ENCODE results near the gene FN1.

The FN1 gene

GRCh38 chr2:215379948-215380347 is 55.9 kb downstream of the FN1 start:
- ATAC-seq = no peak
- H3K4me3 Mint-ChIP-seq = no peak overlapping the region
- H3K9me3 Mint-ChIP-seq = no peaks in the 10 kb centered on the region

DNA sequence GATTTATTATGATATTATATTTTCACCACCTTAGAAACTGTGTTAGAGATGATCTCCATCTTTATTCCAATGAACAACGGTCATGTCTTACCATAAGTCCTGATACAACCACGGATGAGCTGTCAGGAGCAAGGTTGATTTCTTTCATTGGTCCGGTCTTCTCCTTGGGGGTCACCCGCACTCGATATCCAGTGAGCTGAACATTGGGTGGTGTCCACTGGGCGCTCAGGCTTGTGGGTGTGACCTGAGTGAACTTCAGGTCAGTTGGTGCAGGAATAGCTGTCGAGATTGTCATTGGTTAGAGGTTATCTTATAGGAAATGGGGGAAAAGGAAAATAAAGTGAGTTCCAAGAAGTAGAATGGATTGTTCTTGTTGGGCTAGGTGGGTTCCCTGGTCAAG is 56.8 kb downstream of the FN1 start:
- no peak for ATAC-seq
- peaks cover 16% of the 10 kb centered on the region for H3K36me3 Mint-ChIP-seq (ENCODE audit: low read depth)
- H3K9me3 Mint-ChIP-seq = no peaks in the 10 kb centered on the region
- no peaks in the 10 kb centered on the region for H3K4me1 Mint-ChIP-seq
- no peak overlapping the region for H3K4me3 Mint-ChIP-seq
- no peaks in the 10 kb centered on the region for H3K27me3 Mint-ChIP-seq
- DNase-seq = no peak
- no peak overlapping the region for H3K27ac Mint-ChIP-seq

More at GRCh38 chr2:215379948-215380347, 55.9 kb downstream of the FN1 start:
- Mint-ChIP-seq H3K36me3 (ENCODE audit: low read depth) (peaks cover 7% of the 10 kb centered on the region), H3K27ac (no peak overlapping the region), H3K4me1 (no peaks in the 10 kb centered on the region), H3K27me3 (no peaks in the 10 kb centered on the region)
- DNase-seq = no peak

GRCh38 chr2:215378045-215378444 is 57.8 kb downstream of the FN1 start:
- Mint-ChIP-seq H3K27me3 (no peaks in the 10 kb centered on the region), H3K4me1 (no peaks in the 10 kb centered on the region), H3K27ac (no peak overlapping the region), H3K9me3 (no peaks in the 10 kb centered on the region), H3K4me3 (no peak overlapping the region), H3K36me3 (ENCODE audit: low read depth) (peaks cover 22% of the 10 kb centered on the region)
- no peak for ATAC-seq
- no peak for DNase-seq

DNA sequence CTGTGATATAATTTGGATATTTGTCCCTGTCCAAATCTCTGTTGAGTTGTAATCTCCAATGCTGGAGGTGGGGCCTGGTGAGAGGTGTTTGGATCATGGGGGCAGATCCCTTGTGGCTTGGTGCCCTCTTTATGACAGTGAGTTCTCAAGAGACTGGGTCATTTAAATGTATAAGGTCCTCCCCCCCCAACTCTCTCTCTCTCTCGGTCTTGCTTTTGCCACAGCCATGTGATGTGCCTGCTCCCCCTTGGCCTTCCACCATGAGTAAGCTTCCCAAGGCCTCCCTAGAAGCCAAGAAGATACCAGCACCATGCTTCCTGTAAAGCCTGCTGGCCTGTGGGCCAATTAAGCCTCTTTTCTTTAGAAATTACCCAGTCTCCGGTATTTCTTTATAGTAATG is 58.6 kb downstream of the FN1 start:
- Mint-ChIP-seq H3K4me3 (no peak overlapping the region), H3K4me1 (no peaks in the 10 kb centered on the region), H3K36me3 (ENCODE audit: low read depth) (peaks cover 22% of the 10 kb centered on the region), H3K9me3 (no peaks in the 10 kb centered on the region), H3K27ac (no peak overlapping the region), H3K27me3 (no peaks in the 10 kb centered on the region)
- ATAC-seq (no peak), DNase-seq (no peak)

- no peak for ATAC-seq
- H3K4me1 Mint-ChIP-seq = no peaks in the 10 kb centered on the region
- peaks cover 24% of the 10 kb centered on the region for H3K36me3 Mint-ChIP-seq (ENCODE audit: low read depth)
- H3K27me3 Mint-ChIP-seq = no peaks in the 10 kb centered on the region
- no peaks in the 10 kb centered on the region for H3K9me3 Mint-ChIP-seq
- no peak for DNase-seq
- no peak overlapping the region for H3K27ac Mint-ChIP-seq
- H3K4me3 Mint-ChIP-seq = no peak overlapping the region
Observed at GRCh38 chr2:215376103-215376780, 59.6 kb downstream of the FN1 start.

GRCh38 chr2:215375467-215375830 is 60.4 kb downstream of the FN1 start:
- peaks cover 24% of the 10 kb centered on the region for H3K36me3 Mint-ChIP-seq (ENCODE audit: low read depth)
- ATAC-seq (no peak), DNase-seq (no peak)
- H3K4me3 Mint-ChIP-seq = no peak overlapping the region
- H3K4me1 Mint-ChIP-seq = no peaks in the 10 kb centered on the region
- H3K9me3 Mint-ChIP-seq = no peaks in the 10 kb centered on the region
- no peaks in the 10 kb centered on the region for H3K27me3 Mint-ChIP-seq
- H3K27ac Mint-ChIP-seq = no peak overlapping the region

- no peak for ATAC-seq
- Mint-ChIP-seq H3K9me3 (peaks cover 3% of the 10 kb centered on the region), H3K4me1 (no peaks in the 10 kb centered on the region), H3K36me3 (ENCODE audit: low read depth) (peaks cover 25% of the 10 kb centered on the region), H3K27me3 (no peaks in the 10 kb centered on the region), H3K4me3 (no peak overlapping the region), H3K27ac (no peak overlapping the region)
- DNase-seq = no peak
Observed at GRCh38 chr2:215374642-215375466, 61.0 kb downstream of the FN1 start.

- no peak overlapping the region for H3K27ac Mint-ChIP-seq
- no peak overlapping the region for H3K4me3 Mint-ChIP-seq
Observed at GRCh38 chr2:215374002-215374401, 61.9 kb downstream of the FN1 start.

DNA sequence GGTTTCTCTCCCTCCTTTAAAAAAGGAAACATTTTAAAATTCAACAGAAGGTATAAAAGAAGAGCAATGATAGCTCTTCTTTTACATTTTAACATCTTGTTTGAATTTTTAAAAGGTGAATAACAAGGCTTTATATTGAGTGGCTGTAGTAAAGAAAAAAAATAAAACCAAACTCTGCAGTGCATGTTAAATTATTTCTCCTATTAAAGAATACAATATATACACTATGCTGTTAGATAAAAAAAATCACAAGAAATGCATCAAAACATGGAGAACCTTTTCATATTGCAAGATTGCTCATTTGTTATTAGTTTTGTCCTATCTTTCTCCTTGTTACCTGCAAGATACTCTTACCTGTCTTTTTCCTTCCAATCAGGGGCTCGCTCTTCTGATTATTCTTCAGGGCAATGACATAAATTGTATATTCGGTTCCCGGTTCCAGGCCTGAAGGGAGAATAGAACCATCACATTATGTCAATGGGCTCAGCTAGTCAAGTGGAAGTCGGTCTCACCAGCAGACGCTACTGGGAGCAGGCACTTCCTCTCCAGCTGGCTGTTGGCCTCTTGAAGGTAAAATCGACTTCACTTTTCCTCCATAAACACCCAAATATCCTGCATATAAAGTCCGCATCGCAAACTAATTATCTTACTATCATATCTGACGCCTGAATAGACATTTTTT is 62.8 kb downstream of the FN1 start:
- Mint-ChIP-seq H3K36me3 (ENCODE audit: low read depth) (peaks cover 29% of the 10 kb centered on the region), H3K27ac (no peak overlapping the region), H3K4me3 (no peak overlapping the region), H3K4me1 (no peaks in the 10 kb centered on the region), H3K27me3 (no peaks in the 10 kb centered on the region), H3K9me3 (peaks cover 3% of the 10 kb centered on the region)
- DNase-seq (no peak), ATAC-seq (no peak)

More at GRCh38 chr2:215374002-215374401, 61.9 kb downstream of the FN1 start:
- DNase-seq (no peak), ATAC-seq (no peak)
- H3K4me1 Mint-ChIP-seq = no peaks in the 10 kb centered on the region
- H3K36me3 Mint-ChIP-seq (ENCODE audit: low read depth) = peaks cover 27% of the 10 kb centered on the region
- H3K27me3 Mint-ChIP-seq = no peaks in the 10 kb centered on the region
- peaks cover 3% of the 10 kb centered on the region for H3K9me3 Mint-ChIP-seq

- ATAC-seq (no peak), DNase-seq (no peak)
- Mint-ChIP-seq H3K36me3 (ENCODE audit: low read depth) (peaks cover 37% of the 10 kb centered on the region), H3K9me3 (peaks cover 3% of the 10 kb centered on the region), H3K4me1 (no peaks in the 10 kb centered on the region), H3K27me3 (no peaks in the 10 kb centered on the region), H3K4me3 (no peak overlapping the region), H3K27ac (no peak overlapping the region)
Observed at GRCh38 chr2:215371915-215372897, 63.7 kb downstream of the FN1 start.

DNA sequence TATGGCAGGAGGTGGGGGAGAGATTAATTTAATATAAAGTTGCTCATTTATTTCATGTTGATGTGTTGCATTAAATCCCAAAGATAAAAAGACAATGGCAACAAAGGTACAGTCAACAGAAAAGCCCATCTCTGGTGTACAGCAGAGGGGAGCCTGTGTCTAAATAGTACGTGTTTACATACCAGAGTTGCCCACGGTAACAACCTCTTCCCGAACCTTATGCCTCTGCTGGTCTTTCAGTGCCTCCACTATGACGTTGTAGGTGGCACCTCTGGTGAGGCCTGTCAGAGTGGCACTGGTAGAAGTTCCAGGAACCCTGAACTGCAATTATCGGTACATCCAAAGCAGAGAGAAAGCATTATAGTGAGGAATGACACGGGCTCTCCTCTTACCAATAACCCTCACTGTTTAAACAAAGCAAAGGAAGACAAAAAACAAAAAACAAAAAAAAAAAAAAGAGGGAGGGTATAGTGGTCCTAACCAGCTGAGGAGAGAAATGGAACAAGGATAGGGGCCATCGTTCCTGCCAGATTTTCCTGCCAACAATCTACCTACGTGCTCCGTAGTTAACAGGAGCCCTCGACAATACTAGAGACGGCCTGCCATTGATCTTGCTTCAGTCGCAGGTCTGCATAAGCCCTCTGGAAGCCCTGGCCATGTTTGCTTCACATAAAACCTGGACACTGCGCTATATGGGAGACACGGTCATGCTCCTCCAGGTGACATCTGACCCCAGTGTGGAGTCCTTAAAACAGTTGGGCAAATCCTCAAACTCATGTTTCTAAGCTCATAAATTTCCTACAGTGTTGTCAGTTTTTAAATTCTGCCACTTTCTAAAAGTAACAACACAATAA is 65.5 kb downstream of the FN1 start:
- Mint-ChIP-seq H3K9me3 (peaks cover 3% of the 10 kb centered on the region), H3K27ac (no peak overlapping the region), H3K4me1 (no peaks in the 10 kb centered on the region), H3K27me3 (no peaks in the 10 kb centered on the region), H3K4me3 (no peak overlapping the region), H3K36me3 (ENCODE audit: low read depth) (peaks cover 43% of the 10 kb centered on the region)
- DNase-seq (no peak), ATAC-seq (no peak)

DNA sequence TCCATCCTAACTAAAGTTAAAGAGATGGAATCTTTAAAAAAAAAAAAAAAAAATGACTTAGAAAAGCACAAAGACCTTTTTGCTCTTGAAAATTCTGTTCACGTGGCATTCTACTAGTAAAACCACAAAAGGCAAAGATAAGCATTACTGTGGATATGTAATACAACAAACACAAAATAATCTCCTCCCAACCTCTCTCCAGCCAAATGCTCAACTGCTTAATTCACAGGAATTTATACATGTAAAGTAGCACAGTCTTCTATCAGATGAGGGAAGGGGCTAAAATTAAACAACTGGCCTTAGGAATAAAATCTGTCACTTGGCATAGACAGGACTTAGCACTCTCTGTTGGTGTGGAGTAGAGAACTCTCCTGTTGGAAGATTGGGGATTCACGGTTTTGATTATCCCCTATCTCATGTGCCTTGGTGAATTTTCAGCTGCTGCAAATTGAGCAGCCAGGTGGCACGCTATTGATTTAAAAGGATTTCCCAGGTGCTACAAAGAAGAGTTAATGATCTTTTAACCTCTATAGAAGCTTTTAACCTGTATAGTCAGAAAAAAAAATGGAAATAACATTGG is 66.6 kb downstream of the FN1 start:
- Mint-ChIP-seq H3K27ac (no peak overlapping the region), H3K4me1 (no peaks in the 10 kb centered on the region), H3K27me3 (no peaks in the 10 kb centered on the region), H3K36me3 (ENCODE audit: low read depth) (peaks cover 47% of the 10 kb centered on the region), H3K9me3 (peaks cover 6% of the 10 kb centered on the region), H3K4me3 (no peak overlapping the region)
- DNase-seq = no peak
- ATAC-seq = no peak

GRCh38 chr2:215368493-215368809 is 67.4 kb downstream of the FN1 start:
- H3K4me3 Mint-ChIP-seq = no peak overlapping the region
- peaks cover 48% of the 10 kb centered on the region for H3K36me3 Mint-ChIP-seq (ENCODE audit: low read depth)
- H3K27me3 Mint-ChIP-seq = no peaks in the 10 kb centered on the region
- H3K27ac Mint-ChIP-seq = no peak overlapping the region
- no peaks in the 10 kb centered on the region for H3K4me1 Mint-ChIP-seq
- H3K9me3 Mint-ChIP-seq = peaks cover 6% of the 10 kb centered on the region
- ATAC-seq = no peak
- no peak for DNase-seq
